Endothelial cell of umbilical vein (primary cell): ENCODE measurements around the gene GDF2. TPM values are rescaled to one million over a fixed set of nuclear protein-coding genes. Genes with fewer than 3 reads are reported as not detected.

Source experiments
- BruUV-seq: library from RNA; stranded (reverse); fragments of 400-500 nt; replicated peaks from 2 replicates; lab custom pipeline; 2021; lab: Mats Ljungman, UMichigan
- CTCF ChIA-PET: fragments of 300-600, 350-600 bp; sonication (Branson Sonifier 250); formaldehyde crosslinking; loops from one replicate; lab custom pipeline; 2021; ENCODE audit warnings: antibody characterized with exemption, inconsistent platforms; lab: Charles Lee
- POLR2A ChIA-PET: fragments of 300-600, 350-600 bp; sonication (Branson Sonifier 250); formaldehyde crosslinking; loops from one replicate; lab custom pipeline; 2021; ENCODE audit warnings: antibody characterized with exemption, inconsistent platforms; lab: Charles Lee
- DNase-seq: peaks from one replicate; pipeline ENCODE4 v3.0.0-alpha.2; 2011; ENCODE audit warnings: low read depth, low spot score
- FAIRE-seq: peaks from 2 replicates; lab custom pipeline; 2011; peaks lifted over from hg19 to GRCh38; lab: Jason Lieb, UNC
- H2AFZ ChIP-seq: 2 replicates; pipeline ENCODE4 v1.6.0; 2012; ENCODE audit warnings: low read depth, low read length, control low read depth, inconsistent platforms
- H3K27ac ChIP-seq: 2 replicates; pipeline ENCODE4 v1.5.1; 2011; ENCODE audit warnings: low read depth, mild to moderate bottlenecking, control low read depth, low read length, moderate library complexity; ENCODE audit not compliant: insufficient read depth
- H3K27me3 ChIP-seq, 2 experiments: 2 replicates each; pipeline versions ENCODE4 v1.6.0 to v1.6.1; 2011; ENCODE audit warnings: low read length in 2 of 2, mixed read lengths in 1 of 2; ENCODE audit not compliant: control insufficient read depth in 2 of 2, insufficient read depth in 2 of 2
- H3K36me3 ChIP-seq, 2 experiments: 2 replicates in 1 of 2; 3 replicates in 1 of 2; pipeline ENCODE4 v1.5.1; 2011; ENCODE audit warnings: low read length in 2 of 2, mild to moderate bottlenecking in 1 of 2, moderate library complexity in 1 of 2; ENCODE audit not compliant: control insufficient read depth in 2 of 2, insufficient read depth in 2 of 2; ENCODE audit errors: extremely low read depth in 1 of 2
- H3K4me1 ChIP-seq: 3 replicates; pipeline ENCODE4 v1.5.1; 2011; ENCODE audit warnings: mild to moderate bottlenecking, low read length; ENCODE audit not compliant: control insufficient read depth, insufficient read depth; ENCODE audit errors: extremely low read depth
- H3K4me2 ChIP-seq: 2 replicates; pipeline ENCODE4 v1.6.1; 2011; ENCODE audit warnings: low read length, control low read depth, mixed read lengths; ENCODE audit not compliant: insufficient read depth
- H3K4me3 ChIP-seq, 3 experiments: fragments of 200-600 bp in 1 of 3; sonication (generic), shearing (Covaris generic) in 1 of 3; replicated peaks in 1 of 3; 2 replicates each; pipeline ENCODE4 v1.5.1; 2011 to 2016; ENCODE audit warnings: control low read depth in 3 of 3, low read length in 3 of 3, mild to moderate bottlenecking in 2 of 3, inconsistent platforms in 1 of 3, low read depth in 1 of 3, moderate library complexity in 1 of 3; ENCODE audit not compliant: insufficient read depth in 1 of 3
- H3K79me2 ChIP-seq: 2 replicates; pipeline ENCODE4 v1.6.0; 2012; ENCODE audit warnings: low read length, inconsistent platforms; ENCODE audit not compliant: control insufficient read depth, insufficient read depth
- H3K9ac ChIP-seq: replicated peaks from 2 replicates; pipeline ENCODE3; 2011; ENCODE audit warnings: low read length, control low read depth; ENCODE audit not compliant: insufficient read depth; ENCODE audit errors: extremely low read depth
- H3K9me1 ChIP-seq: replicated peaks from 3 replicates; pipeline ENCODE4 v1.6.0; 2011; ENCODE audit warnings: mild to moderate bottlenecking, low read length; ENCODE audit not compliant: control insufficient read depth, insufficient read depth; ENCODE audit errors: extremely low read depth
- H3K9me3 ChIP-seq: replicated peaks from 2 replicates; pipeline ENCODE4 v1.5.1; 2012; ENCODE audit warnings: low read length, inconsistent platforms; ENCODE audit not compliant: control insufficient read depth, insufficient read depth
- H4K20me1 ChIP-seq: replicated peaks from 2 replicates; pipeline ENCODE3; 2011; ENCODE audit warnings: mild to moderate bottlenecking, low read length; ENCODE audit not compliant: control insufficient read depth, insufficient read depth; ENCODE audit errors: extremely low read depth
- CTCF ChIP-seq, 2 donors: IDR thresholded peaks; 1 replicate in 1 of 2; 2 replicates in 1 of 2; pipeline ENCODE4 v1.5.1; 2011; ENCODE audit warnings: low read length in 2 of 2, mild to moderate bottlenecking in 2 of 2, moderate library complexity in 2 of 2, control low read depth in 1 of 2, inconsistent platforms in 1 of 2, low read depth in 1 of 2; ENCODE audit not compliant: insufficient read depth in 1 of 2; ENCODE audit errors: extremely low read depth in 1 of 2
- EZH2 ChIP-seq: IDR thresholded peaks from 2 replicates; pipeline ENCODE4 v1.6.1; 2012; ENCODE audit warnings: borderline replicate concordance, low read depth, mild to moderate bottlenecking, moderate library complexity, low read length, inconsistent platforms; ENCODE audit not compliant: severe bottlenecking
- FOS ChIP-seq: IDR thresholded peaks from 2 replicates; pipeline ENCODE4 v1.6.1; 2011; ENCODE audit warnings: mild to moderate bottlenecking, low read length, moderate library complexity, borderline replicate concordance; ENCODE audit not compliant: insufficient read depth
- GATA2 ChIP-seq: IDR thresholded peaks from 2 replicates; pipeline ENCODE4 v1.7.0; 2011; ENCODE audit warnings: low read depth, mild to moderate bottlenecking, moderate library complexity, mixed read lengths, low read length; ENCODE audit not compliant: insufficient read length, insufficient read depth
- JUN ChIP-seq: IDR thresholded peaks from 2 replicates; pipeline ENCODE4 v1.6.1; 2011; ENCODE audit warnings: borderline replicate concordance, low read depth; ENCODE audit not compliant: insufficient read length, insufficient read depth
- MAX ChIP-seq: IDR thresholded peaks from 2 replicates; pipeline ENCODE4 v1.6.1; 2011; ENCODE audit not compliant: insufficient read depth, insufficient read length
- MYC ChIP-seq: IDR thresholded peaks from one replicate; pipeline ENCODE4 v1.6.1; 2011; ENCODE audit warnings: mild to moderate bottlenecking, low read depth, low read length
- POLR2A ChIP-seq: IDR thresholded peaks from 2 replicates; pipeline ENCODE4 v1.6.1; 2012; ENCODE audit warnings: low read depth, mild to moderate bottlenecking, control low read depth, low read length
- POLR2AphosphoS5 ChIP-seq: IDR thresholded peaks from 2 replicates; pipeline ENCODE4 v1.6.1; 2012; ENCODE audit warnings: low read depth, mild to moderate bottlenecking, control low read depth, low read length, moderate library complexity; ENCODE audit not compliant: insufficient read depth
- dilution Hi-C: fragments of 300-500 bp; cut with MboI; formaldehyde crosslinking; loops from one replicate; pipeline ENCODE4 v1.15.0; 2019; ENCODE audit warnings: low sequenced_read_pairs; ENCODE audit not compliant: extremely low pct_ligation_motif_present
- intact Hi-C: fragments of 100-400 bp; cut with micrococcal nuclease; formaldehyde crosslinking; loops from one replicate; pipeline ENCODE4 v1.10.0; 2022
- polyA plus RNA-seq, 4 experiments: library from polyadenylated mRNA; depleted of rRNA in 3 of 4; stranded (reverse) in 3 of 4; unstranded in 1 of 4; fragments of >200 nt; gene quantifications; 2 replicates each; pipeline versions ENCODE4 v1.2.1 to v1.2.3, GENCODE V29; 2011 to 2012; ENCODE audit warnings: missing spikeins in 1 of 4
- total RNA-seq: library from RNA; stranded (reverse); gene quantifications from 2 replicates; pipeline ENCODE4 v1.2.3, GENCODE V29; 2021

Gene GDF2
- total and polyA plus RNA-seq, 2 donors (not counting 3 experiments of a cell fraction or from before 2014, with no cell fraction given), result not detected

GRCh38 chr10:47289921-47290320, 32.3 kb upstream of the GDF2 start:
- no peaks in the 10 kb centered on the region for H3K9me3 ChIP-seq
- no peaks in the 10 kb centered on the region for H3K36me3 ChIP-seq
- no TSS peak for BruUV-seq
- no peaks in the 10 kb centered on the region for H3K79me2 ChIP-seq
- no peak overlapping the region for H3K27ac ChIP-seq
- no peaks in the 10 kb centered on the region for H3K9me1 ChIP-seq
- ChIA-PET POLR2A (no interaction called here), CTCF (no interaction called here)
- H3K4me2 ChIP-seq, result no peak overlapping the region
- dilution Hi-C loops, result no loop called here
- no peak overlapping the region for H3K4me3 ChIP-seq
- no peaks in the 10 kb centered on the region for H4K20me1 ChIP-seq
- TF ChIP-seq MAX (no peak), JUN (no peak), MYC (no peak), CTCF (IDR thresholded peaks at IDR 0.05; ENCODE audit: extremely low read depth in 1 of 2, insufficient read depth in 1 of 2, low read depth in 1 of 2, low read length in 2 of 2) (no peak), POLR2A (no peak), EZH2 (no peak), GATA2 (no peak), POLR2AphosphoS5 (no peak), FOS (no peak)
- FAIRE-seq (no peak), DNase-seq (no peak)
- peaks cover 0 to under 1% of the 10 kb centered on the region in 2 experiments for H3K27me3 ChIP-seq
- intact Hi-C loops, result no loop called here
- no peaks in the 10 kb centered on the region for H3K4me1 ChIP-seq
- no peak overlapping the region for H3K9ac ChIP-seq
- no peak overlapping the region for H2AFZ ChIP-seq
